ENCODE measurements around the gene PRSS33.

PRSS33 gene

GRCh38 chr16:2825906-2826305 lies 38.5 kb upstream of the PRSS33 start:
- no peaks in the 10 kb centered on the region for H3K79me2 ChIP-seq (ENCODE audit: insufficient read depth, low read length)
- TF ChIP-seq CTCF (IDR thresholded peaks at IDR 0.05; ENCODE audit: insufficient read depth, low read length, poor library complexity, severe bottlenecking) (no peak), EZH2phosphoT487 (conservative IDR thresholded peaks at IDR 0.05; ENCODE audit: low read length) (no peak)
- H2AFZ ChIP-seq (ENCODE audit: low read depth, low read length, severe bottlenecking) = no peak overlapping the region
- H3K27ac ChIP-seq (ENCODE audit: low read depth, low read length) = no peak overlapping the region
- H3K9ac ChIP-seq (ENCODE audit: low read length) = no peak overlapping the region
- H3K4me2 ChIP-seq (ENCODE audit: low read depth, low read length, poor library complexity, severe bottlenecking) = no peak overlapping the region
- no peaks in the 10 kb centered on the region for H3K36me3 ChIP-seq (ENCODE audit: low read length)
- no peaks in the 10 kb centered on the region for H4K20me1 ChIP-seq (ENCODE audit: low read depth, low read length)
- H3K27me3 ChIP-seq (ENCODE audit: low read length) = no peaks in the 10 kb centered on the region
- H3K9me2 ChIP-seq (replicated peaks; ENCODE audit: insufficient read depth, low read length) = no peaks in the 10 kb centered on the region
- no peaks in the 10 kb centered on the region for H3K9me3 ChIP-seq (ENCODE audit: insufficient read depth, low read length)
- no peaks in the 10 kb centered on the region for H3F3A ChIP-seq (ENCODE audit: insufficient read depth)
- H3K4me3 ChIP-seq (ENCODE audit: insufficient read depth, low read length, poor library complexity, severe bottlenecking) = no peak overlapping the region

GRCh38 chr16:2825049-2825742 lies 37.8 kb upstream of the PRSS33 start:
- no peaks in the 10 kb centered on the region for H4K20me1 ChIP-seq (ENCODE audit: low read depth, low read length)
- H3K4me2 ChIP-seq (ENCODE audit: low read depth, low read length, poor library complexity, severe bottlenecking) = no peak overlapping the region
- H3K9me3 ChIP-seq (ENCODE audit: insufficient read depth, low read length) = no peaks in the 10 kb centered on the region
- H3K27me3 ChIP-seq (ENCODE audit: low read length) = no peaks in the 10 kb centered on the region
- H3K79me2 ChIP-seq (ENCODE audit: insufficient read depth, low read length) = no peaks in the 10 kb centered on the region
- H3K36me3 ChIP-seq (ENCODE audit: low read length) = no peaks in the 10 kb centered on the region
- H3K4me3 ChIP-seq (ENCODE audit: insufficient read depth, low read length, poor library complexity, severe bottlenecking) = no peak overlapping the region
- H3F3A ChIP-seq (ENCODE audit: insufficient read depth) = no peaks in the 10 kb centered on the region
- TF ChIP-seq CTCF (IDR thresholded peaks at IDR 0.05; ENCODE audit: insufficient read depth, low read length, poor library complexity, severe bottlenecking) (no peak), EZH2phosphoT487 (conservative IDR thresholded peaks at IDR 0.05; ENCODE audit: low read length) (no peak)
- no peak overlapping the region for H3K9ac ChIP-seq (ENCODE audit: low read length)
- no peak overlapping the region for H3K27ac ChIP-seq (ENCODE audit: low read depth, low read length)
- no peaks in the 10 kb centered on the region for H3K9me2 ChIP-seq (replicated peaks; ENCODE audit: insufficient read depth, low read length)
- no peak overlapping the region for H2AFZ ChIP-seq (ENCODE audit: low read depth, low read length, severe bottlenecking)

- no peaks in the 10 kb centered on the region for H3F3A ChIP-seq (ENCODE audit: insufficient read depth)
- no peaks in the 10 kb centered on the region for H4K20me1 ChIP-seq (ENCODE audit: low read depth, low read length)
- H3K9ac ChIP-seq (ENCODE audit: low read length) = no peak overlapping the region
- H3K36me3 ChIP-seq (ENCODE audit: low read length) = no peaks in the 10 kb centered on the region
- H3K27ac ChIP-seq (ENCODE audit: low read depth, low read length) = no peak overlapping the region
- H3K9me3 ChIP-seq (ENCODE audit: insufficient read depth, low read length) = no peaks in the 10 kb centered on the region
- H3K27me3 ChIP-seq (ENCODE audit: low read length) = no peaks in the 10 kb centered on the region
- no peaks in the 10 kb centered on the region for H3K79me2 ChIP-seq (ENCODE audit: insufficient read depth, low read length)
- no peaks in the 10 kb centered on the region for H3K9me2 ChIP-seq (replicated peaks; ENCODE audit: insufficient read depth, low read length)
- TF ChIP-seq EZH2phosphoT487 (conservative IDR thresholded peaks at IDR 0.05; ENCODE audit: low read length) (no peak), CTCF (IDR thresholded peaks at IDR 0.05; ENCODE audit: insufficient read depth, low read length, poor library complexity, severe bottlenecking) (no peak)
- H3K4me3 ChIP-seq (ENCODE audit: insufficient read depth, low read length, poor library complexity, severe bottlenecking) = no peak overlapping the region
- no peak overlapping the region for H2AFZ ChIP-seq (ENCODE audit: low read depth, low read length, severe bottlenecking)
- no peak overlapping the region for H3K4me2 ChIP-seq (ENCODE audit: low read depth, low read length, poor library complexity, severe bottlenecking)
These were observed 37.3 kb upstream of the PRSS33 start for GRCh38 chr16:2824626-2825025.

Data from SU-DHL-6 (cell line).